Brain pericyte (primary cell): ENCODE results near the gene IQCH.
"Not testable (repeated sequence)": the region's sequence is repeated elsewhere in the genome, so short reads cannot be mapped to it uniquely, and the experiment has no call there.

Experiments used
- DNase-seq: peaks from one replicate; pipeline ENCODE4 v3.0.0-alpha.2; 2012; ENCODE audit warnings: low read depth, low spot score

The IQCH gene

GRCh38 chr15:67246606-67247005, 8.0 kb upstream of the IQCH start:
- not testable (repeated sequence) for DNase-seq

GRCh38 chr15:67248011-67248505, 6.5 kb upstream of the IQCH start:
- DNase-seq: no peak

GRCh38 chr15:67249830-67250229, 4.8 kb upstream of the IQCH start:
- no peak for DNase-seq

GRCh38 chr15:67251318-67251717, 3.3 kb upstream of the IQCH start:
- no peak for DNase-seq

- no peak for DNase-seq
These were observed 1.5 kb upstream of the IQCH start for GRCh38 chr15:67253101-67253500.

- no peak for DNase-seq
These were observed 893 bp upstream of the IQCH start for GRCh38 chr15:67253549-67254237.

- DNase-seq: no peak
These were observed 1.5 kb downstream of the IQCH start for GRCh38 chr15:67256051-67256450.

GRCh38 chr15:67258412-67258811, 3.8 kb downstream of the IQCH start:
- not testable (repeated sequence) for DNase-seq

- no peak for DNase-seq
These were observed 4.8 kb downstream of the IQCH start for GRCh38 chr15:67259379-67259778.

- no peak for DNase-seq
These were observed 5.2 kb downstream of the IQCH start for GRCh38 chr15:67259806-67260205.

- no peak for DNase-seq
These were observed 12.3 kb downstream of the IQCH start for GRCh38 chr15:67266870-67267269.

GRCh38 chr15:67267440-67267839, 12.9 kb downstream of the IQCH start:
- DNase-seq: no peak

GRCh38 chr15:67267951-67268941, 13.7 kb downstream of the IQCH start:
- no peak for DNase-seq

GRCh38 chr15:67274236-67274635, 19.6 kb downstream of the IQCH start:
- no peak for DNase-seq

GRCh38 chr15:67276666-67277065, 22.1 kb downstream of the IQCH start:
- no peak for DNase-seq

- no peak for DNase-seq
These were observed 25.6 kb downstream of the IQCH start for GRCh38 chr15:67280217-67280616.

GRCh38 chr15:67281714-67282113, 27.1 kb downstream of the IQCH start:
- DNase-seq: no peak

GRCh38 chr15:67285625-67286024, 31.0 kb downstream of the IQCH start:
- not testable (repeated sequence) for DNase-seq

- not testable (repeated sequence) for DNase-seq
These were observed 31.8 kb downstream of the IQCH start for GRCh38 chr15:67286400-67286799.

- DNase-seq: no peak
These were observed 35.7 kb downstream of the IQCH start for GRCh38 chr15:67290319-67290718.

GRCh38 chr15:67296188-67296587, 41.6 kb downstream of the IQCH start:
- no peak for DNase-seq

GRCh38 chr15:67296684-67297083, 42.1 kb downstream of the IQCH start:
- DNase-seq: no peak
